Naive thymus-derived CD4-positive, alpha-beta T cell (primary cell): ENCODE data around the gene ZNF280A. TPM values are rescaled to one million over a fixed set of nuclear protein-coding genes. Genes with fewer than 3 reads are reported as not detected.

Experiments used
- ATAC-seq: fragments of 150-1000 bp; cut with Tn5 transposase; 2 replicates; pipeline ENCODE4 v1.10.0; 2021; ENCODE audit warnings: mild to moderate bottlenecking, moderate library complexity
- CTCF ChIA-PET: fragments of 350-600 bp; sonication (Branson Sonifier 250); formaldehyde crosslinking; loops from one replicate; lab custom pipeline; 2021; ENCODE audit warnings: antibody characterized with exemption; lab: Charles Lee
- POLR2A ChIA-PET: fragments of 350-600 bp; sonication (Branson Sonifier 250); formaldehyde crosslinking; loops from one replicate; lab custom pipeline; 2021; ENCODE audit warnings: antibody characterized with exemption, inconsistent platforms; lab: Charles Lee
- DNase-seq, 9 donors: peaks; one replicate each; pipeline versions ENCODE4 v3.0.0 to v3.0.0-alpha.2; 2020 to 2022; ENCODE audit warnings: mixed read lengths in 1 of 9
- H3K27ac ChIP-seq: one replicate; pipeline ENCODE4 v1.7.0; 2013; ENCODE audit warnings: mild to moderate bottlenecking, low read depth, low read length, moderate library complexity
- H3K27me3 ChIP-seq, 2 donors: one replicate each; pipeline ENCODE4 v1.7.0; 2013; ENCODE audit warnings: low read length in 2 of 2, mild to moderate bottlenecking in 2 of 2, moderate library complexity in 2 of 2; ENCODE audit not compliant: control insufficient read depth in 2 of 2, insufficient read depth in 2 of 2
- H3K36me3 ChIP-seq, 3 experiments: 1 replicate in 2 of 3; 2 replicates in 1 of 3; pipeline ENCODE4 v1.7.0; 2013; ENCODE audit warnings: low read length in 3 of 3, mild to moderate bottlenecking in 3 of 3, moderate library complexity in 1 of 3; ENCODE audit not compliant: insufficient read depth in 3 of 3, control insufficient read depth in 2 of 3
- H3K4me1 ChIP-seq, 2 donors: one replicate each; pipeline ENCODE4 v1.7.0; 2013; ENCODE audit warnings: low read length in 2 of 2, mild to moderate bottlenecking in 2 of 2, moderate library complexity in 1 of 2; ENCODE audit not compliant: control insufficient read depth in 2 of 2, insufficient read depth in 2 of 2
- H3K4me3 ChIP-seq: 2 replicates; pipeline ENCODE4 v1.7.0; 2013; ENCODE audit warnings: mild to moderate bottlenecking, low read length
- H3K9me3 ChIP-seq, 3 experiments: 1 replicate in 2 of 3; 2 replicates in 1 of 3; pipeline ENCODE4 v1.7.0; 2013; ENCODE audit warnings: low read length in 3 of 3; ENCODE audit not compliant: control insufficient read depth in 2 of 3
- H3K27ac Mint-ChIP-seq, 9 donors: one replicate each; pipeline ENCODE4 v1.8.0; 2020 to 2022; ENCODE audit warnings: mixed read lengths in 9 of 9, mild to moderate bottlenecking in 8 of 9, moderate library complexity in 5 of 9, inconsistent platforms in 2 of 9
- H3K27me3 Mint-ChIP-seq, 5 donors: one replicate each; pipeline ENCODE4 v1.8.0; 2021 to 2022; ENCODE audit warnings: mixed read lengths in 5 of 5, mild to moderate bottlenecking in 1 of 5
- H3K36me3 Mint-ChIP-seq, 5 donors: one replicate each; pipeline ENCODE4 v1.8.0; 2020 to 2022; ENCODE audit warnings: mixed read lengths in 5 of 5, mild to moderate bottlenecking in 3 of 5, inconsistent platforms in 1 of 5
- H3K4me1 Mint-ChIP-seq, 7 donors: one replicate each; pipeline ENCODE4 v1.8.0; 2020 to 2022; ENCODE audit warnings: mixed read lengths in 7 of 7, mild to moderate bottlenecking in 3 of 7, inconsistent platforms in 1 of 7
- H3K4me3 Mint-ChIP-seq, 10 donors: one replicate each; pipeline ENCODE4 v1.8.0; 2020 to 2022; ENCODE audit warnings: mild to moderate bottlenecking in 10 of 10, mixed read lengths in 10 of 10, moderate library complexity in 6 of 10, inconsistent platforms in 2 of 10
- H3K9me3 Mint-ChIP-seq, 11 donors: one replicate each; pipeline ENCODE4 v1.8.0; 2020 to 2022; ENCODE audit warnings: mixed read lengths in 11 of 11, mild to moderate bottlenecking in 4 of 11, inconsistent platforms in 1 of 11, moderate library complexity in 1 of 11
- intact Hi-C, 2 donors: fragments of 100-400 bp; cut with micrococcal nuclease; formaldehyde crosslinking; loops; one replicate each; pipeline ENCODE4 v1.15.1; 2023
- polyA plus RNA-seq, 2 donors: library from polyadenylated mRNA; unstranded; fragments of 300-500 nt; fragmentation: Illumina TruSeq; gene quantifications; one replicate each; pipeline ENCODE4 v1.2.3, GENCODE V29; 2021
- total RNA-seq, 6 experiments: library from RNA in 5 of 6; stranded (reverse) in 5 of 6; gene quantifications; 1 replicate in 5 of 6; 2 replicates in 1 of 6; pipeline ENCODE4 v1.2.3 and lab custom pipeline; 2021 to 2026

Gene ZNF280A, protein sequence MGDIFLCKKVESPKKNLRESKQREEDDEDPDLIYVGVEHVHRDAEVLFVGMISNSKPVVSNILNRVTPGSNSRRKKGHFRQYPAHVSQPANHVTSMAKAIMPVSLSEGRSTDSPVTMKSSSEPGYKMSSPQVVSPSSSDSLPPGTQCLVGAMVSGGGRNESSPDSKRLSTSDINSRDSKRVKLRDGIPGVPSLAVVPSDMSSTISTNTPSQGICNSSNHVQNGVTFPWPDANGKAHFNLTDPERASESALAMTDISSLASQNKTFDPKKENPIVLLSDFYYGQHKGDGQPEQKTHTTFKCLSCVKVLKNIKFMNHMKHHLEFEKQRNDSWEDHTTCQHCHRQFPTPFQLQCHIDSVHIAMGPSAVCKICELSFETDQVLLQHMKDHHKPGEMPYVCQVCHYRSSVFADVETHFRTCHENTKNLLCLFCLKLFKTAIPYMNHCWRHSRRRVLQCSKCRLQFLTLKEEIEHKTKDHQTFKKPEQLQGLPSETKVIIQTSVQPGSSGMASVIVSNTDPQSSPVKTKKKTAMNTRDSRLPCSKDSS
- total RNA-seq (not detected), polyA plus RNA-seq (not detected), total RNA-seq (lab: John Stamatoyannopoulos, UW) (not detected)

DNA sequence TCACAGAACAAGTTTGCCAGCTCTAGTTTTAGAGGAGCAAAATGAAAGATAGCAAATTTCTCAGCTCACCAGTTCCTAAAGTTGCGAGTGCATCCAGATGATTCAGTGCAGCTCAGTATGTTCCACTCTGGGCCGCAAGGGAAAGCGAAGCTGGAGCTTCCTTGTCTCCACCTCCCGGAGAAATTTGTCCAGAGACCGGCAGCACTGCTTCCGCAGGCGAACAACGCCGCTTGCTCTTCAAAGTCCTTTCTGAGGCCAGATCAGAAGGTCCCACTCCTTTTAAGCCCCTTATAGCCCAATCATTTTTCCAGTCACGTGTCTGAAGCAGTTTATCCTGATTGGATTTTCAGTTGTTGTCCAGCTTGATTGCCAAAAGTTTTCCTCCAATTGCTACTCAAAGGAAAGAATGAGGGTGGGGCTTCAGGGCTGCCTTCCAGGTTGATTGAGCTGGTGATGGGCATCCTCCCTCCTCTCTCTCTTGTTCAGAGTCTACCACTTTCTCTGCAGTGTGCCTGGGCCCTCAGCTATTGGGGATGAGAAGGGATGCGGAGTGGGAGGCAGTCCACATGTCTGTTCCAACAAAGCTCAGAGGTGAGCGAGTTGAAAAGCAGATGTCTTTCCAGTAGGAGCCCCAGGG is at the start of gene ZNF280A:
Gene ZNF280A, minus strand, starts transcription at position 251 of the 637 bp plus-strand sequence. CDS start 4,640 bp downstream, outside the sequence.
- Mint-ChIP-seq H3K27me3 (peaks cover 17 to 40% (median 25%) of the 10 kb centered on the region in 5 donors), H3K27ac (no peak within 1 kb of the TSS), H3K36me3 (peaks cover 0 to 5% (median 0%) of the 10 kb centered on the region in 5 donors), H3K4me1 (no peaks in the 10 kb centered on the region), H3K9me3 (no peaks in the 10 kb centered on the region), H3K4me3 (no peak within 1 kb of the TSS)
- intact Hi-C loops: no loop called here
- H3K36me3 ChIP-seq: no peaks in the 10 kb centered on the region
- POLR2A ChIA-PET: no interaction called here
- H3K9me3 ChIP-seq: no peaks in the 10 kb centered on the region
- ATAC-seq (no peak), DNase-seq (no peak)
- H3K27me3 ChIP-seq: no peaks in the 10 kb centered on the region
- CTCF ChIA-PET: no interaction called here
- H3K4me3 ChIP-seq: no peak within 1 kb of the TSS
- no peaks in the 10 kb centered on the region for H3K4me1 ChIP-seq
- no peak within 1 kb of the TSS for H3K27ac ChIP-seq

DNA sequence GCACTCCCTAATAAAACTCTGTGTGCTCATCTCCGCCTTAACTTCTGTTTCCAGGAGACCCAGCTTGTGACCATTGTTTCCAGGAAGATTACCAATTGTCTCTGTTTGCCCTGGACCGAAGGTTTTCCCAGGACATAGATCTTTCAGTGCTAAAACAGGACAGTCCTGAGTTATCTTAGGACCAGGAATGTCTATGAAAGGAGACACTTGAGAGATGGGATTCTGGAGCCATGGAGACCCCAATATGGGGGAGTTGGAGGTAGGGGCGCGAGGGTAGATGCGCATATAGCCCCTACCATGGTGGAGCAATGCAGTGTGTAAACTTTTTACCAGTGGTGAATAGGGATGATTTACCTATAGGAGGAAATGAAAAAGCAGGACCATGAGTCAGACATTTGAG is 49.1 kb upstream of the ZNF280A start:
- Mint-ChIP-seq H3K4me1 (peaks cover 0 to 2% (median 0%) of the 10 kb centered on the region in 7 donors), H3K9me3 (peaks cover 0 to 3% (median 0%) of the 10 kb centered on the region in 11 donors), H3K27me3 (peaks cover 23 to 34% (median 30%) of the 10 kb centered on the region in 5 donors), H3K4me3 (no peak overlapping the region), H3K36me3 (no peaks in the 10 kb centered on the region), H3K27ac (no peak overlapping the region)
- Histone ChIP-seq H3K27me3 (no peaks in the 10 kb centered on the region), H3K4me1 (no peaks in the 10 kb centered on the region), H3K4me3 (no peak overlapping the region), H3K9me3 (no peaks in the 10 kb centered on the region), H3K27ac (no peak overlapping the region), H3K36me3 (no peaks in the 10 kb centered on the region)
- ATAC-seq: no peak
- CTCF ChIA-PET: no interaction called here
- intact Hi-C loops: no loop called here
- no peak for DNase-seq
- POLR2A ChIA-PET: no interaction called here

DNA sequence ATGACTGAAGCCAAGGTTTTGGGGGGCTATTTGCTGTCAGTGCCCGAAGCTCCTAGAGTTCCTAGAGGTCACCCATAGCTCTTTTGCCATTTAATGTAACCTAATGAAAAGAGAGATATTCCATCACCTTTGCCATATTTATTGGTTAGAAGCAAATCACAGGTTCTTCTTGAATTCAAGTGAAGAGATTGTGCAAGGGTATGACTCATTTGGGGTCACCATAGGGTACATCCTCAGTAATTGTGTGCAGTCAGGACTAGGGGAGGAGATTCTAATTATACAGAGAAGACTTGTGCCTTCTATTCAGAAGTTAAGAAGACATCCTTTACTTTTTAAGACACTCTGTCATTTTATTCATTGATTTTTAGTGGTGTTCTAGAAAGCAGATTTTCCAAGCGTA is 45.9 kb upstream of the ZNF280A start:
- CTCF ChIA-PET: no interaction called here

DNA sequence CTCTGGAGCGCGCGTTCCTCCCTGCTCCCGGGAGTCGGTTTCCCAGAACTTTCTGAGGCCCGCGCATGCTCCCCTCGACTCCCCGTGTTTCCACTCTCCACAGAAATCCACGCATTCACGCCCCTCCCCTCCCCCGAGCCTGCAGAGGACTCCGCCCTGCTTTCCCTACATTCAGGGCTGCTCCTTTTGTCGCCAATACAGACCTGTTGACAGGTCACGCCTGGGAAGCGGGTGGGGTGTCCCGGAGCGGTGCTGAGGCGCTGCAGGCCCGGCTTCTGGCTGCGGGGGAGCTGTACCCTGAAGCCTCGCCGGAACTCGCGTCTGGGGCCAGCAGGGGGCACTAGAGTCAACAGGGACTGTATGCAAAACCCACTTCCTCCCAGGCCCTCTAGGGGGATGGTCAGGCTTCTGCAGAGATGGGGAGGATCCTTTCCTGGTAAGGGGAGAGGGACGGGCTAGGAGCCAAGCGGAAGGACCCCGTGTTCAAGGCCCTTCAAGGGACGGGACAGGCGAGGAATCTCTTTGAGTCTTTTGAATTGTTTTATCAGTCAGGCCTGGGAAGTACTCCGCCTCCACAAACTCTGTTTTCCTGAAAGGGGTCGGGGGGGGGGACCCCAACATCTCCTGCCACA is 39.0 kb upstream of the ZNF280A start, which contains the start of gene PRAME:
Gene PRAME, minus strand, starts transcription at position 294 of the 632 bp plus-strand sequence. CDS start 2,433 bp downstream, outside the sequence.
- peaks cover 0 to 4% (median 0%) of the 10 kb centered on the region in 7 donors for H3K4me1 Mint-ChIP-seq
- peak within 1 kb of the TSS in 2 of 9 donors; percentile 43 to 49 for H3K27ac Mint-ChIP-seq
- no peak within 1 kb of the TSS for H3K4me3 ChIP-seq
- no peaks in the 10 kb centered on the region for H3K36me3 Mint-ChIP-seq
- H3K36me3 ChIP-seq: no peaks in the 10 kb centered on the region
- DNase-seq (peak; percentile 41 to 73 (median 60)), ATAC-seq (peak; percentile 92)
- H3K4me1 ChIP-seq: peaks cover 0 to 4% of the 10 kb centered on the region in 2 donors
- H3K4me3 Mint-ChIP-seq: no peak within 1 kb of the TSS
- peaks cover 0 to 10% (median 0%) of the 10 kb centered on the region in 5 donors for H3K27me3 Mint-ChIP-seq
- H3K9me3 Mint-ChIP-seq: no peaks in the 10 kb centered on the region
- ChIA-PET POLR2A (no interaction called here), CTCF (no interaction called here)
- intact Hi-C loops: no loop called here
- peak within 1 kb of the TSS; percentile 27 for H3K27ac ChIP-seq
- no peaks in the 10 kb centered on the region for H3K9me3 ChIP-seq
- no peaks in the 10 kb centered on the region for H3K27me3 ChIP-seq

More for the DNA sequence above, 45.9 kb upstream of the ZNF280A start:
- Histone ChIP-seq H3K27me3 (no peaks in the 10 kb centered on the region), H3K36me3 (no peaks in the 10 kb centered on the region), H3K4me3 (no peak overlapping the region), H3K9me3 (no peaks in the 10 kb centered on the region), H3K4me1 (no peaks in the 10 kb centered on the region), H3K27ac (no peak overlapping the region)
- no peak overlapping the region for H3K27ac Mint-ChIP-seq
- POLR2A ChIA-PET: no interaction called here
- H3K27me3 Mint-ChIP-seq: peaks cover 11 to 25% (median 21%) of the 10 kb centered on the region in 5 donors
- H3K4me1 Mint-ChIP-seq: peaks cover 0 to 2% (median 0%) of the 10 kb centered on the region in 7 donors
- H3K9me3 Mint-ChIP-seq: peaks cover 0 to 3% (median 0%) of the 10 kb centered on the region in 11 donors
- no peaks in the 10 kb centered on the region for H3K36me3 Mint-ChIP-seq
- DNase-seq: no peak
- intact Hi-C loops: no loop called here
- no peak overlapping the region for H3K4me3 Mint-ChIP-seq
- no peak for ATAC-seq

DNA sequence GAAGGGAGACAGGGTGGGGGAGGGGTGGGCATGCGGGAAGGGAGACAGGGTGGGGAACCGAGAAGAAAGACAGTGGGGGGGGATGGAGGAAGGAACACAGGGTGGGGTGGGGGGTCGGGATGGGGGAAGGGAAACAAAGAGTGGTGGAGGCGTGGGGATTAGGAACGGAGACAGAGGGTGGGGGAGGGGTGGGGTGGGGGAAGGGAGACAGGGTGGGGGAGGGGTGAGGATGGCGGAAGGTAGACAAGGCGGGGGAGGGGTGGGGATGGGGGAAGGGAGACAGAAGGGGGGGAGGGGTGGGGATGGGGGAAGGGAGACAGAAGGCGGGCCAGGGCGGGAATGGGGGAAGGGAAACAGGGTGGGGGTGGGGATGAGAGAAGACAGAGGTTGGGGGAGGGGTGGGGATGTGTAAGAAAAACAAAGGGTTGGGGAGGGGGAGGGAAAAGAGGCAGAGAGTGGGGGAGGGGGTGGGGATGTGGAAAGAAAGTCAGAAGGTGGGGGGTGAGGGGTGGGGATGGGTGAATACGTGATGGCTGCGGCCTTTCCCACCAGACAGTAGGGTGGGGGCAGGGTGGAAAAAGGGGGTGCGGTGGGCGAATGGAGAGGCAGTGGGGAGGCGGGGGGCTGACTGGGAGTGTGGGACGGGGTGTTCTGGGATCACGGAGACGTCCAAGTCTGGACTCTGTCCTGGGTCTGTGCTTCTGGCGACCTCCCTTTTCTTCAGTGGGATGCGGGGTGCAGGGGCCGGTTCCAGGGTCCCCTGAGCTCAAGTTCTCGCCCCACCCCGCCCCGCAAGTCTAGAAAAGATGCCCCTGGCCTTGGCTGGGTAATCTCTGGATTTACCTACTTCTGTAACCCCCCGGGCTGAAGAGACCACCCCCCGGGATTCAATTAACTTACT is 38.3 kb upstream of the ZNF280A start:
- POLR2A ChIA-PET: no interaction called here
- ATAC-seq (no peak), DNase-seq (no peak)
- H3K27ac Mint-ChIP-seq: no peak overlapping the region
- H3K27me3 ChIP-seq: no peaks in the 10 kb centered on the region
- H3K4me1 ChIP-seq: peaks cover 0 to 4% of the 10 kb centered on the region in 2 donors
- H3K4me3 Mint-ChIP-seq: no peak overlapping the region
- no peaks in the 10 kb centered on the region for H3K9me3 Mint-ChIP-seq
- intact Hi-C loops: no loop called here
- CTCF ChIA-PET: no interaction called here
- H3K36me3 ChIP-seq: no peaks in the 10 kb centered on the region
- peak overlapping the region; percentile 27 for H3K27ac ChIP-seq
- H3K27me3 Mint-ChIP-seq: peaks cover 0 to 10% (median 0%) of the 10 kb centered on the region in 5 donors
- H3K4me3 ChIP-seq: no peak overlapping the region
- no peaks in the 10 kb centered on the region for H3K36me3 Mint-ChIP-seq
- H3K9me3 ChIP-seq: no peaks in the 10 kb centered on the region
- H3K4me1 Mint-ChIP-seq: peaks cover 0 to 4% (median 0%) of the 10 kb centered on the region in 7 donors
